AG08395 (cell line): ENCODE measurements around the gene DNAJC7.
A peak's percentile ranks its signal among the peaks of the same experiment; 100 is the strongest.

Experiments used
- DNase-seq: peaks from one replicate; pipeline ENCODE4 v3.0.0; 2012; ENCODE audit warnings: mixed read lengths, low spot score

DNAJC7 gene, protein sequence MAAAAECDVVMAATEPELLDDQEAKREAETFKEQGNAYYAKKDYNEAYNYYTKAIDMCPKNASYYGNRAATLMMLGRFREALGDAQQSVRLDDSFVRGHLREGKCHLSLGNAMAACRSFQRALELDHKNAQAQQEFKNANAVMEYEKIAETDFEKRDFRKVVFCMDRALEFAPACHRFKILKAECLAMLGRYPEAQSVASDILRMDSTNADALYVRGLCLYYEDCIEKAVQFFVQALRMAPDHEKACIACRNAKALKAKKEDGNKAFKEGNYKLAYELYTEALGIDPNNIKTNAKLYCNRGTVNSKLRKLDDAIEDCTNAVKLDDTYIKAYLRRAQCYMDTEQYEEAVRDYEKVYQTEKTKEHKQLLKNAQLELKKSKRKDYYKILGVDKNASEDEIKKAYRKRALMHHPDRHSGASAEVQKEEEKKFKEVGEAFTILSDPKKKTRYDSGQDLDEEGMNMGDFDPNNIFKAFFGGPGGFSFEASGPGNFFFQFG

DNA sequence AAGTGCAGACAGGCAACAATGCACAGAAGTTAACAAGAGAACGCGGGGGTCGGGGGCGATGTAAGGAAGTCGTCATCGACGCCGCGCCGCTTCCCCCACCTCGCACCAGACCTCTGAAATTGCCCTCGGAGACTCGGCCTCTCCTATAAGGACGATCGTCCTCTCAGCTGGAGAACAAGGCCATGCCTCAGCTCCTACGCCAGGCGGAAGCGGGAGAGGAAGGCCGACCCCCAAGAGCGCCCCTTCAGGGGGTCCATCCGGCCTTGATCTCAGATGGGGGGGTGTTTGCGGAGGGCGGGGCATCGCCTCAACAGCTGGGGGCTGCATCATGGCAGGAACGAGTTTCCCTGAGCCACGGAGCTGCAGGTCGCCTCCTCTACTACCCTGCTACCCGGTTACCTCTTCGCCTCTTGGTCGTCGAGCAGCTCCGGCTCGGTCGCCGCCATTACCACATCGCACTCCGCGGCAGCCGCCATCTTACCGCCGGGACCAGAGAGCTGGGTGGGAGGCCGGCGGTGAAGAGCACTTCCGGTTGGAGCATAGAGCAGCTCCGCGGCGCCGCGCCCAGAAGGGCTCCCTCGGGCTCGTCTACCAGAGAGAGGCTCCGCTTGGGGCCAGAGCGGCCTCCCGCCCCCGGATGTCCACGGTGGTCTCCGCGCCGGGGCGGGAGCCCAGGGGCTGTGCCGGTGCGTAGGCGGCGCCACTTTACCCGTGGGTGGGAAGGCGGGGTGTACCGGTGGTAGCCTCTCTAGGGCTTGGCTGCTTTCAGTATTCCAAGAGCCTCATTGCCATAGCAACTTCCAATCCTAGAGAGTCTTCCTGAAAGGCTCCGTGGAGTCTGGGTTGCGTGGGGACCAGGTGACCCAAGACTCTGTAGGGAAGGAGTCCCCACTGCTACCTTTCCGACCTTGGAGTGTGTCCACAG, at the start of gene DNAJC7:
Gene DNAJC7, minus strand, starts transcription at position 499 of the 925 bp plus-strand sequence. Its CDS starts 23 bp downstream, at position 476.
- peak; percentile 95 for DNase-seq

DNA sequence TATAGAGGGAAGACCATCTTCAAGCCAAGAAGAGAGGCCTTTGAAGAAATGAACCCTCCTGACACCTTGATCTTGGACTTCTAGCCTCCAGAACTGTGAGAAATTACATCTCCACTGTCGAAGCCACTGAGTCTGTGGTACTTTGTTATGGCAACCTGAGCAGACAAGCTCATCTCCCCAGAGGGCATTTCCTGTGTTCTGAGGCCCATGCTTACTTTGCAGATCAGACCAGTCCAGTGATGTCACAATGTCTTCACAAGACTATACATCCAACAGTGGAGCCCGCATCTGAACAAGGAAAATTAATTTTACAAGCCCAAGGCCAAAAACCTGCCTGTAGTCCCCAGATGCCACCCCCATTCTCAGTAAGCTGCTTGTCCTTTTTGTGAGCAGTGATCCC, 48.0 kb upstream of the DNAJC7 start:
- no peak for DNase-seq

DNA sequence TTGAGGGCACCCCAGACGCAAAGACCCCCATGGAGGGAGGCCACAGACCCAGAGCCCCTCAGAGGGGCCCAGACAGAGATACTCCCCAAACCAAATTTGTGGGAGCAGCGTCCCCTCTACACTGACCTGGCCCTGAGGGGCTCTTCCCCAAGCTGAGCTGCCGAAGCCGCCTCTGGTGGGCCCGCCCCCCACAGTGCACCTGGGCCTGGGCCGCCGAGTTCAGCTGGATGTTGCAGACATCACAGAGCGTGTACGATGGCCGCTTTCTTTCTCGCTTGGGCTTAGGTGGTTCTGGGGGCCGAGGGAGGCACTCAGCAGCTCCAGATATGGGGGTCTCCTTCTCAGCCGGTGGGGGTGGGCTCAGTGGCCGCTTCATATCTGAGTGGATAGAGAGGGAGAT, 45.4 kb upstream of the DNAJC7 start:
- DNase-seq: no peak

GRCh38 chr17:42061646-42062487, 44.6 kb upstream of the DNAJC7 start:
- no peak for DNase-seq

- no peak for DNase-seq
Measured at GRCh38 chr17:42060231-42060630, 43.0 kb upstream of the DNAJC7 start.

- no peak for DNase-seq
Measured at GRCh38 chr17:42059815-42060214, 42.6 kb upstream of the DNAJC7 start.

GRCh38 chr17:42058063-42058462, 40.8 kb upstream of the DNAJC7 start:
- DNase-seq: no peak

DNA sequence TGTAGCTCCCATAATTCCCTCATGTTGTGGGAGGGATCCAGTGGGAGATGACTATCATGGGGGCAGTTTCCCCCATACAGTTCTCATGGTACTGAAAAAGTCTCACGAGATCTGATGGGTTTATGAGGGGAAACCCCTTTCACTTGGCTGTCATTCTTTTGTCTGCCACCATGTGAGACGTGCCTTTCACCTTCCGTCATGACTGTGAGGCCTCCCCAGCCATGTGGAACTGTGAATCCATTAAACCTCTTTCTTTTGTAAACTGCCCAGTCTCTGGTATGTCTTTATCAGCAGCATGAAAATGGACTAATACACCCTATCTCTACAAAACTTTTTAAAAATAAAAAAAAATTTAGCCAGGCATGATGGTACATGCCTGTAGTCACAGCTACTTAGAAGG, 39.4 kb upstream of the DNAJC7 start:
- DNase-seq: no peak

DNA sequence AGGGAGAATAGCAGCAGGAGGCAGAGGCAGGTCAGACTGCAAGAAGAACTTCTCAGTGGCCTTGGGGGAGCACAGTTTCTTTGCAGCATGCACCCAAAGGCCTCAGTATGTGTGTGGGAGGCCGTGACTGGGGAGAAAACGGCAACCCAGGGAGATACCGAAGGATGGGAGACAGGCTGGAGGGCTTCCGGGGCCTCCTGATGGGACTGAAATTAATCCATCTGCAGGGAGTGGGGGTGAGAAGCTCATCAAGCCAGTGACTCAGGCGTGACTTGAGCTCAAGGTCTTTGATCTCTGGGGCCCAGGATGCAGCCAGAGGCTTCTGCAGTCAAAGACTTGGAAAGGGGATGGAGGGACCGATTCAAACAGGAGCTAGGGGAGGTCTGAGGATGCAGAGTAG, 38.3 kb upstream of the DNAJC7 start:
- DNase-seq: no peak

GRCh38 chr17:42055027-42055426, 37.8 kb upstream of the DNAJC7 start:
- no peak for DNase-seq

GRCh38 chr17:42053731-42054500, 36.7 kb upstream of the DNAJC7 start:
- no peak for DNase-seq

DNA sequence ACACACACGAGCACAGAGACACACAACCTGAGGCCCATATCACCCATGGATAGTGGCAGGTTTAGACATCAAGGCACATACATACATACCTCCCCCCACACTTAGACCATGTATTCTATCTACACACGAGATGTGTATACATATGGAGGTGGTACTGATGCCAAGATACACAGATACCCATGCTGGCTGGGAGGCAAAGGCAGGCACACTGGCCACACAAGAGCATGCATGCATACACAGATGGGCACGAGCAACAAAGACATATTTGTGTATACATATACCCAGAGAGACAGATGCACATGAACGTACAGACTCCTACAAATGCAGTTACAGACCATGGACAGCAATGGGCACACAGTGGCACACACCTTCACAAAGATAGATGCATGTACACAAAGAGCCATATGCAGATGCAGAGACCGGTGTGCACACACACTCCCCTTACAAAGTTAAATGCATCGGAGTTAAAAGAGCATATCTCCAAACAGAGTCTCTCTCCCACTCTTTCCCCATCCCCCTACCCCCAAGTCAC, 35.2 kb upstream of the DNAJC7 start:
- no peak for DNase-seq

DNA sequence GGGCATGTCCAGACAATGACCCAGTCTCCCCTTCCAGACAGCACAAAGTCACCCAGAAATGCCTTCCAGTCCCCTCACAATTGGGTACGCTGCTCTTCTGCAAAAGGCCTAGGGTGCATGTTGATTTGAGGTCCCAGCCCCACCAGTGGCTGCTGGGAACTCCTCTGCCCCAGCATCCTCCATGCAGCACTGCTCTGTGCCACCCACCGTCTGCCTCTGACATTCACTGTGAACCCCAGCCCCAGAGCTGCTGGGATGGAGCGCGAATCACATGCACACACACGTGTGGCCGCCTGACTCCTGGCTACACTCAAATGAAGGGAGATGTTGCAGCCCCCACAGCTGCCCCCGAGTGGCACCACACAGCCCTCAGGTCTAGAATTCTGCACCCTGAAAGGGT, 34.4 kb upstream of the DNAJC7 start:
- no peak for DNase-seq

- DNase-seq: no peak
Measured at GRCh38 chr17:42051013-42051400, 33.8 kb upstream of the DNAJC7 start.

DNA sequence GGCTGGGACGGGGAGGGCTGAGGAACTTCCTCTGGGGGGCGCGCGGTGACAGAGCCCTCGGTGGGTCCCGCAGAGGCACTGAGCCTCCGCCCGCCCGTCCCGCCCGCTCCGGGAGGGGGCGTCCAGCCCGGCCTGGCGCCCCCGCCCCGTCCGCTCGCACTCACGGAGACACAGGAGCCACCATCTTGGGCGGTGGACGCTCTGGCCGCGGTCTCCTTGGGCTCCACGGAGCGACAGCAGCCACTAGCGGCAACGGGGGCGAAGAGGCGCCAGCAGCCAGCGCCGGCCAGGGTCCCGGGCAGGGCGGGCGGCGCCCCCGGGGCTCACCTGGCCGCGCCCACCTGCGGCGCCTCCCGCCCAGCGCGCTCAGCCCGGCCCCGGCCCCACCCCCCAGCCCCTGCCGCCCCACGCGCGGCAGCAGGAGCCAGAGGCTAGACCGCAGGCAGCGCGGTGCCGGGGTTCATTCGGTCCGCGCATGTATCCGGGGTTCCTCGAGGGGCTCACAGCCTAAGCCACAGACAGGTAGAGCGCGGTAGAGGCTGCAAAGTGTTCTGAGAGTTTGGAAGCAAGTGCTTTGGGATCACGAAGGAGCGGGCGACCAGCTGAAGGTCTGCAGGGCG, 33.3 kb upstream of the DNAJC7 start, which contains the start of gene C17orf113:
Gene C17orf113, minus strand, starts transcription at position 209 of the 620 bp plus-strand sequence. CDS start 7,225 bp downstream, outside the sequence.
- DNase-seq: peak; percentile 58

- DNase-seq: no peak
Measured at GRCh38 chr17:42049834-42050392, 32.7 kb upstream of the DNAJC7 start.

DNA sequence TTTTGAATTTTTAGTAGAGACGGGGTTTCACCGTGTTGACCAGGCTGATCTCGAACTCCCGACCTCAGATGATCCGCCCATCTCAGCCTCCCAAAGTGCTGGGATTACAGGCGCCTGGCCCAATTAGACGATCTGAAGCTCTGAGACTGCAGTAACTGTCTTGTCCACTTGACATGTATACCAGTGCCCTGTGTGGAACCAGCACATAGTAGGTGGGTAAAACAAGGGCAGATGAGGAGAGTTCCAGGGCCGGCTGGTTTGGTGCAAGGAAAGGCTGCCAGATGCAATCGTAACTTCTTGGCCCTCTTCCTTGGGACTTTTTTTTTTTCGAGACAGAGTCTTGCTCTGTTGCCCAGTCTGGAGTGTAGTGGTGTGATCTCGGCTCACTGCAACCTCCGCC, 30.1 kb upstream of the DNAJC7 start:
- DNase-seq: no peak

- no peak for DNase-seq
Measured at GRCh38 chr17:42045719-42046118, 28.5 kb upstream of the DNAJC7 start.

GRCh38 chr17:42042598-42043319, 25.5 kb upstream of the DNAJC7 start:
- DNase-seq: no peak
